HepG2 (cell line): ENCODE measurements around the gene GAPDH. TPM values are rescaled to one million over a fixed set of nuclear protein-coding genes. Genes with fewer than 3 reads are reported as not detected.

Experiments used
- CBX2 ChIP-seq, 2 experiments: fragments of 200-600 bp in 1 of 2; sonication (generic); formaldehyde crosslinking in 1 of 2; IDR thresholded peaks; 2 replicates each; pipeline versions ENCODE4 v1.7.0 to v1.8.1; 2018 to 2022; ENCODE audit warnings: low read depth in 2 of 2, low read length in 1 of 2, mild to moderate bottlenecking in 1 of 2, missing genetic modification reagents in 1 of 2
- CEBPG ChIP-seq: IDR thresholded peaks from 2 replicates; pipeline ENCODE4 v1.6.1; 2016
- CHD4 ChIP-seq: fragments of 200-600 bp; sonication (generic); IDR thresholded peaks from 2 replicates; pipeline ENCODE4 v1.7.0; 2017; ENCODE audit warnings: mild to moderate bottlenecking, low read length, borderline replicate concordance
- FOXK2 ChIP-seq: fragments of 450-650 bp; IDR thresholded peaks from 2 replicates; pipeline ENCODE4 v1.6.1; 2016
- HOXA7 ChIP-seq: sonication (generic); formaldehyde crosslinking; IDR thresholded peaks from 2 replicates; pipeline ENCODE4 v1.8.1; 2022; ENCODE audit warnings: mild to moderate bottlenecking, missing genetic modification reagents, moderate library complexity
- KDM1A ChIP-seq: IDR thresholded peaks from 2 replicates; pipeline ENCODE4 v1.6.1; 2016; ENCODE audit warnings: missing compliant biosample characterization
- NPAS2 ChIP-seq: sonication (generic); formaldehyde crosslinking; IDR thresholded peaks from 2 replicates; pipeline ENCODE4 v1.8.0; 2022; ENCODE audit warnings: mild to moderate bottlenecking, missing genetic modification reagents, borderline replicate concordance
- RAD21 ChIP-seq: fragments of 450-650 bp; formaldehyde crosslinking; IDR thresholded peaks from 2 replicates; pipeline ENCODE4 v1.5.0; 2020; ENCODE audit warnings: mild to moderate bottlenecking
- ZBTB7A ChIP-seq: sonication (generic); formaldehyde crosslinking; IDR thresholded peaks from 2 replicates; pipeline ENCODE4 v1.8.0; 2022; ENCODE audit warnings: mild to moderate bottlenecking, missing genetic modification reagents
- ZC3H13 ChIP-seq: sonication (generic); formaldehyde crosslinking; IDR thresholded peaks from 2 replicates; pipeline ENCODE4 v1.8.1; 2023; ENCODE audit warnings: mild to moderate bottlenecking, missing genetic modification reagents, moderate library complexity
- ZNF274 ChIP-seq: sonication (generic); formaldehyde crosslinking; IDR thresholded peaks from 2 replicates; pipeline ENCODE4 v1.5.1; 2020; ENCODE audit warnings: mild to moderate bottlenecking, missing genetic modification reagents
- ZNF768 ChIP-seq: sonication (generic); formaldehyde crosslinking; IDR thresholded peaks from 2 replicates; pipeline ENCODE4 v1.4.0; 2020; ENCODE audit warnings: missing genetic modification reagents
- ZNF780A ChIP-seq: sonication (generic); formaldehyde crosslinking; IDR thresholded peaks from 2 replicates; pipeline ENCODE4 v1.8.0; 2022; ENCODE audit warnings: mild to moderate bottlenecking, missing genetic modification reagents, moderate library complexity
- ZNF850 ChIP-seq: sonication (generic); formaldehyde crosslinking; conservative IDR thresholded peaks from 2 replicates; pipeline ENCODE4 v1.9.0; 2021; ENCODE audit warnings: mild to moderate bottlenecking, missing genetic modification reagents
- polyA plus RNA-seq, 8 experiments: library from polyadenylated mRNA; depleted of rRNA in 3 of 8; stranded (reverse) in 7 of 8; unstranded in 1 of 8; fragments of >200 nt; fragmentation: Illumina TruSeq in 4 of 8; extraction: Trizol in 4 of 8; gene quantifications; 2 replicates each; pipeline versions ENCODE4 v1.2.1 to v1.2.3, GENCODE V29; 2011 to 2016; ENCODE audit warnings: low read depth in 4 of 8, missing spikeins in 1 of 8, mixed read lengths in 1 of 8; ENCODE audit not compliant: insufficient read depth in 1 of 8
- total RNA-seq, 5 experiments: library from RNA; depleted of rRNA; stranded (reverse); fragments of >200 nt; fragmentation: Illumina TruSeq; extraction: Trizol; gene quantifications; 2 replicates each; pipeline ENCODE4 v1.2.3, GENCODE V29; 2016; ENCODE audit warnings: low read depth in 1 of 5
- TF ChIP-seq, protein P1 (sequence below): sonication (generic); formaldehyde crosslinking; IDR thresholded peaks from 2 replicates; pipeline ENCODE4 v1.5.1; 2020; ENCODE audit warnings: missing genetic modification reagents, mild to moderate bottlenecking, borderline replicate concordance
- TF ChIP-seq, protein P2 (sequence below): sonication (generic); formaldehyde crosslinking; IDR thresholded peaks from 2 replicates; pipeline ENCODE4 v1.4.0; 2020; ENCODE audit warnings: missing genetic modification reagents
- TF ChIP-seq, protein P3 (sequence below): sonication (generic); formaldehyde crosslinking; IDR thresholded peaks from 2 replicates; pipeline ENCODE4 v1.4.0; 2020; ENCODE audit warnings: mild to moderate bottlenecking, low read depth, missing genetic modification reagents
- TF ChIP-seq, protein P4 (sequence below): sonication (generic); formaldehyde crosslinking; IDR thresholded peaks from 2 replicates; pipeline ENCODE4 v1.4.0; 2020; ENCODE audit warnings: missing genetic modification reagents, borderline replicate concordance
- TF ChIP-seq, protein P5 (sequence below): sonication (generic); formaldehyde crosslinking; IDR thresholded peaks from 2 replicates; pipeline ENCODE4 v1.5.0; 2020; ENCODE audit warnings: missing genetic modification reagents

The GAPDH gene
- total and polyA plus RNA-seq, 2 of the 13 experiments (the other 11 are each of a cell fraction or from before 2014, with no cell fraction given): 3,038 to 12,722 TPM

DNA sequence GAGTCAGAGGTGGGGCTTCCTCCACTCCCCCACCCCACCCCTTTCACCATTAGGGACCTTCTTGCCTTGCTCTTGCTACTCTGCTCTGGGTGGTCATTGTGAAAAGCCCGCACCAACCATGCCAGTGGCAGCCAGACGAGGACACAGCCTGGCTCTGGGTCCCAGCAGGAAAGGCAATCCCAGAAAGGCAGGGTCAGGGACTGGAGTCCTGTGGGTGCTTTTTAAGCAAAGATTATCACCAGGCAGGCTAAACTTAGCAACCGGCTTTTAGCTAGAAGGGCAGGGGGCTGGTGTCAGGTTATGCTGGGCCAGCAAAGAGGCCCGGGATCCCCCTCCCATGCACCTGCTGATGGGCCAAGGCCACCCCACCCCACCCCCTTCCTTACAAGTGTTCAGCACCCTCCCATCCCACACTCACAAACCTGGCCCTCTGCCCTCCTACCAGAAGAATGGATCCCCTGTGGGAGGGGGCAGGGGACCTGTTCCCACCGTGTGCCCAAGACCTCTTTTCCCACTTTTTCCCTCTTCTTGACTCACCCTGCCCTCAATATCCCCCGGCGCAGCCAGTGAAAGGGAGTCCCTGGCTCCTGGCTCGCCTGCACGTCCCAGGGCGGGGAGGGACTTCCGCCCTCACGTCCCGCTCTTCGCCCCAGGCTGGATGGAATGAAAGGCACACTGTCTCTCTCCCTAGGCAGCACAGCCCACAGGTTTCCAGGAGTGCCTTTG lies 1.2 kb upstream of the GAPDH start (continued):
- TF ChIP-seq, protein P1, sequence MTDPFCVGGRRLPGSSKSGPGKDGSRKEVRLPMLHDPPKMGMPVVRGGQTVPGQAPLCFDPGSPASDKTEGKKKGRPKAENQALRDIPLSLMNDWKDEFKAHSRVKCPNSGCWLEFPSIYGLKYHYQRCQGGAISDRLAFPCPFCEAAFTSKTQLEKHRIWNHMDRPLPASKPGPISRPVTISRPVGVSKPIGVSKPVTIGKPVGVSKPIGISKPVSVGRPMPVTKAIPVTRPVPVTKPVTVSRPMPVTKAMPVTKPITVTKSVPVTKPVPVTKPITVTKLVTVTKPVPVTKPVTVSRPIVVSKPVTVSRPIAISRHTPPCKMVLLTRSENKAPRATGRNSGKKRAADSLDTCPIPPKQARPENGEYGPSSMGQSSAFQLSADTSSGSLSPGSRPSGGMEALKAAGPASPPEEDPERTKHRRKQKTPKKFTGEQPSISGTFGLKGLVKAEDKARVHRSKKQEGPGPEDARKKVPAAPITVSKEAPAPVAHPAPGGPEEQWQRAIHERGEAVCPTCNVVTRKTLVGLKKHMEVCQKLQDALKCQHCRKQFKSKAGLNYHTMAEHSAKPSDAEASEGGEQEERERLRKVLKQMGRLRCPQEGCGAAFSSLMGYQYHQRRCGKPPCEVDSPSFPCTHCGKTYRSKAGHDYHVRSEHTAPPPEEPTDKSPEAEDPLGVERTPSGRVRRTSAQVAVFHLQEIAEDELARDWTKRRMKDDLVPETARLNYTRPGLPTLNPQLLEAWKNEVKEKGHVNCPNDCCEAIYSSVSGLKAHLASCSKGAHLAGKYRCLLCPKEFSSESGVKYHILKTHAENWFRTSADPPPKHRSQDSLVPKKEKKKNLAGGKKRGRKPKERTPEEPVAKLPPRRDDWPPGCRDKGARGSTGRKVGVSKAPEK (CRISPR knock-in tag): no peak
- TF ChIP-seq, protein P2, sequence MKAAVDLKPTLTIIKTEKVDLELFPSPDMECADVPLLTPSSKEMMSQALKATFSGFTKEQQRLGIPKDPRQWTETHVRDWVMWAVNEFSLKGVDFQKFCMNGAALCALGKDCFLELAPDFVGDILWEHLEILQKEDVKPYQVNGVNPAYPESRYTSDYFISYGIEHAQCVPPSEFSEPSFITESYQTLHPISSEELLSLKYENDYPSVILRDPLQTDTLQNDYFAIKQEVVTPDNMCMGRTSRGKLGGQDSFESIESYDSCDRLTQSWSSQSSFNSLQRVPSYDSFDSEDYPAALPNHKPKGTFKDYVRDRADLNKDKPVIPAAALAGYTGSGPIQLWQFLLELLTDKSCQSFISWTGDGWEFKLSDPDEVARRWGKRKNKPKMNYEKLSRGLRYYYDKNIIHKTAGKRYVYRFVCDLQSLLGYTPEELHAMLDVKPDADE (CRISPR knock-in tag): no peak
- 0 out of 2 replicates have a peak, but pooled peaks have one; percentile 0 for TF ChIP-seq ZNF780A
- no peak for TF ChIP-seq ZNF768 (CRISPR knock-in tag)
- no peak for TF ChIP-seq NPAS2 (CRISPR knock-in tag)
- TF ChIP-seq, protein P3, sequence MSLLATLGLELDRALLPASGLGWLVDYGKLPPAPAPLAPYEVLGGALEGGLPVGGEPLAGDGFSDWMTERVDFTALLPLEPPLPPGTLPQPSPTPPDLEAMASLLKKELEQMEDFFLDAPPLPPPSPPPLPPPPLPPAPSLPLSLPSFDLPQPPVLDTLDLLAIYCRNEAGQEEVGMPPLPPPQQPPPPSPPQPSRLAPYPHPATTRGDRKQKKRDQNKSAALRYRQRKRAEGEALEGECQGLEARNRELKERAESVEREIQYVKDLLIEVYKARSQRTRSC: no peak
- TF ChIP-seq ZNF850 (CRISPR knock-in tag): no peak
- TF ChIP-seq ZBTB7A: peak; percentile 61; the same call in 1 of the 2 replicates
- TF ChIP-seq HOXA7 (CRISPR knock-in tag): no peak
- no peak for TF ChIP-seq CEBPG
- TF ChIP-seq, protein P4, sequence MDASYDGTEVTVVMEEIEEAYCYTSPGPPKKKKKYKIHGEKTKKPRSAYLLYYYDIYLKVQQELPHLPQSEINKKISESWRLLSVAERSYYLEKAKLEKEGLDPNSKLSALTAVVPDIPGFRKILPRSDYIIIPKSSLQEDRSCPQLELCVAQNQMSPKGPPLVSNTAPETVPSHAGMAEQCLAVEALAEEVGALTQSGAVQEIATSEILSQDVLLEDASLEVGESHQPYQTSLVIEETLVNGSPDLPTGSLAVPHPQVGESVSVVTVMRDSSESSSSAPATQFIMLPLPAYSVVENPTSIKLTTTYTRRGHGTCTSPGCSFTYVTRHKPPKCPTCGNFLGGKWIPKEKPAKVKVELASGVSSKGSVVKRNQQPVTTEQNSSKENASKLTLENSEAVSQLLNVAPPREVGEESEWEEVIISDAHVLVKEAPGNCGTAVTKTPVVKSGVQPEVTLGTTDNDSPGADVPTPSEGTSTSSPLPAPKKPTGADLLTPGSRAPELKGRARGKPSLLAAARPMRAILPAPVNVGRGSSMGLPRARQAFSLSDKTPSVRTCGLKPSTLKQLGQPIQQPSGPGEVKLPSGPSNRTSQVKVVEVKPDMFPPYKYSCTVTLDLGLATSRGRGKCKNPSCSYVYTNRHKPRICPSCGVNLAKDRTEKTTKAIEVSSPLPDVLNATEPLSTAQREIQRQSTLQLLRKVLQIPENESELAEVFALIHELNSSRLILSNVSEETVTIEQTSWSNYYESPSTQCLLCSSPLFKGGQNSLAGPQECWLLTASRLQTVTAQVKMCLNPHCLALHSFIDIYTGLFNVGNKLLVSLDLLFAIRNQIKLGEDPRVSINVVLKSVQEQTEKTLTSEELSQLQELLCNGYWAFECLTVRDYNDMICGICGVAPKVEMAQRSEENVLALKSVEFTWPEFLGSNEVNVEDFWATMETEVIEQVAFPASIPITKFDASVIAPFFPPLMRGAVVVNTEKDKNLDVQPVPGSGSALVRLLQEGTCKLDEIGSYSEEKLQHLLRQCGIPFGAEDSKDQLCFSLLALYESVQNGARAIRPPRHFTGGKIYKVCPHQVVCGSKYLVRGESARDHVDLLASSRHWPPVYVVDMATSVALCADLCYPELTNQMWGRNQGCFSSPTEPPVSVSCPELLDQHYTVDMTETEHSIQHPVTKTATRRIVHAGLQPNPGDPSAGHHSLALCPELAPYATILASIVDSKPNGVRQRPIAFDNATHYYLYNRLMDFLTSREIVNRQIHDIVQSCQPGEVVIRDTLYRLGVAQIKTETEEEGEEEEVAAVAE (CRISPR knock-in tag): no peak
- no peak for TF ChIP-seq CBX2 (IDR thresholded peaks at IDR 0.05; ENCODE audit: low read depth, low read length)
- TF ChIP-seq CBX2 (CRISPR knock-in tag; IDR thresholded peaks at IDR 0.05; ENCODE audit: low read depth): no peak
- no peak for TF ChIP-seq ZNF274 (CRISPR knock-in tag)
- 0 out of 2 replicates have a peak, but pooled peaks have one; percentile 8 for TF ChIP-seq ZC3H13 (CRISPR knock-in tag)
- no peak for TF ChIP-seq CHD4
- TF ChIP-seq, protein P5, sequence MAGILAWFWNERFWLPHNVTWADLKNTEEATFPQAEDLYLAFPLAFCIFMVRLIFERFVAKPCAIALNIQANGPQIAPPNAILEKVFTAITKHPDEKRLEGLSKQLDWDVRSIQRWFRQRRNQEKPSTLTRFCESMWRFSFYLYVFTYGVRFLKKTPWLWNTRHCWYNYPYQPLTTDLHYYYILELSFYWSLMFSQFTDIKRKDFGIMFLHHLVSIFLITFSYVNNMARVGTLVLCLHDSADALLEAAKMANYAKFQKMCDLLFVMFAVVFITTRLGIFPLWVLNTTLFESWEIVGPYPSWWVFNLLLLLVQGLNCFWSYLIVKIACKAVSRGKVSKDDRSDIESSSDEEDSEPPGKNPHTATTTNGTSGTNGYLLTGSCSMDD (CRISPR knock-in tag): no peak
- TF ChIP-seq FOXK2: no peak
- no peak; the same call in 1 of the 2 replicates for TF ChIP-seq RAD21
- no peak for TF ChIP-seq KDM1A (CRISPR knock-in tag)
